Measurements from ENCODE around the gene GHR.

The GHR gene

GRCh38 chr5:42604171-42604711 is 181.0 kb downstream of the GHR start:
- no peak for DNase-seq (ENCODE audit: low read depth in 2 of 2)

- DNase-seq (ENCODE audit: low read depth in 2 of 2): no peak
Observed at GRCh38 chr5:42605490-42605889, 182.3 kb downstream of the GHR start.

- DNase-seq (ENCODE audit: low read depth in 2 of 2): no peak
Observed at GRCh38 chr5:42606464-42606869, 183.2 kb downstream of the GHR start.

GRCh38 chr5:42611437-42611836 is 188.2 kb downstream of the GHR start:
- DNase-seq (ENCODE audit: low read depth in 2 of 2): no peak

GRCh38 chr5:42612750-42613366 is 189.6 kb downstream of the GHR start:
- DNase-seq (ENCODE audit: low read depth in 2 of 2): no peak

- no peak for DNase-seq (ENCODE audit: low read depth in 2 of 2)
Observed at GRCh38 chr5:42614509-42614908, 191.3 kb downstream of the GHR start.

GRCh38 chr5:42620579-42621216 is 197.5 kb downstream of the GHR start:
- DNase-seq (ENCODE audit: low read depth in 2 of 2): no peak

- no peak for DNase-seq (ENCODE audit: low read depth in 2 of 2)
Observed at GRCh38 chr5:42621242-42621641, 198.0 kb downstream of the GHR start.

- DNase-seq (ENCODE audit: low read depth in 2 of 2): no peak
Observed at GRCh38 chr5:42621662-42622061, 198.4 kb downstream of the GHR start.

- DNase-seq (ENCODE audit: low read depth in 2 of 2): no peak
Observed at GRCh38 chr5:42624912-42625311, 201.7 kb downstream of the GHR start.

GRCh38 chr5:42626462-42626861 is 203.2 kb downstream of the GHR start:
- DNase-seq (ENCODE audit: low read depth in 2 of 2): no peak

- DNase-seq (ENCODE audit: low read depth in 2 of 2): no peak
Observed at GRCh38 chr5:42628821-42629220, 205.6 kb downstream of the GHR start.

GRCh38 chr5:42629284-42629683 is 206.0 kb downstream of the GHR start:
- no peak for DNase-seq (ENCODE audit: low read depth in 2 of 2)

- no peak for DNase-seq (ENCODE audit: low read depth in 2 of 2)
Observed at GRCh38 chr5:42631241-42631640, 208.0 kb downstream of the GHR start.

GRCh38 chr5:42632354-42632900 is 209.2 kb downstream of the GHR start:
- DNase-seq (ENCODE audit: low read depth in 2 of 2): no peak

- DNase-seq (ENCODE audit: low read depth in 2 of 2): no peak
Observed at GRCh38 chr5:42634575-42634974, 211.3 kb downstream of the GHR start.

- DNase-seq (ENCODE audit: low read depth in 2 of 2): no peak
Observed at GRCh38 chr5:42636425-42636824, 213.2 kb downstream of the GHR start.

- no peak for DNase-seq (ENCODE audit: low read depth in 2 of 2)
Observed at GRCh38 chr5:42636946-42637345, 213.7 kb downstream of the GHR start.

GRCh38 chr5:42638972-42639371 is 215.7 kb downstream of the GHR start:
- no peak for DNase-seq (ENCODE audit: low read depth in 2 of 2)

GRCh38 chr5:42640835-42641234 is 217.6 kb downstream of the GHR start:
- no peak for DNase-seq (ENCODE audit: low read depth in 2 of 2)

- no peak for DNase-seq (ENCODE audit: low read depth in 2 of 2)
Observed at GRCh38 chr5:42641336-42642005, 218.2 kb downstream of the GHR start.

GRCh38 chr5:42642006-42642405 is 218.8 kb downstream of the GHR start:
- DNase-seq (ENCODE audit: low read depth in 2 of 2): no peak

- DNase-seq (ENCODE audit: low read depth in 2 of 2): no peak
Observed at GRCh38 chr5:42643360-42643759, 220.1 kb downstream of the GHR start.

All from stimulated activated CD4-positive, alpha-beta T cell treated with anti-CD3 and anti-CD28 coated beads, Interleukin-4, amount 100 ng/mL, for 48 hours (primary cell).